CD4-positive, alpha-beta T cell (primary cell): Measurements from ENCODE around the gene COX19. TPM values are rescaled to one million over a fixed set of nuclear protein-coding genes. Genes with fewer than 3 reads are reported as not detected.
A peak's percentile ranks its signal among the peaks of the same experiment; 100 is the strongest.

ENCODE experiments used
- ATAC-seq: fragments of 200-7000 bp; cut with Tn5 transposase; one replicate; pipeline ENCODE4 v1.10.0; 2022; ENCODE audit warnings: mild to moderate bottlenecking; ENCODE audit not compliant: poor library complexity
- CTCF ChIA-PET: fragments of 350-600 bp; sonication (Branson Sonifier 250); formaldehyde crosslinking; loops from one replicate; lab custom pipeline; 2021; ENCODE audit warnings: antibody characterized with exemption, inconsistent platforms; lab: Charles Lee
- POLR2A ChIA-PET: fragments of 350-600 bp; sonication (Branson Sonifier 250); formaldehyde crosslinking; loops from one replicate; lab custom pipeline; 2021; ENCODE audit warnings: antibody characterized with exemption, inconsistent platforms; lab: Charles Lee
- DNase-seq, 14 experiments: peaks; one replicate each; pipeline ENCODE4 v3.0.0-alpha.2; 2013 to 2020; ENCODE audit warnings: mixed read lengths in 2 of 14
- H3K27ac ChIP-seq, 2 donors: one replicate each; pipeline versions ENCODE4 v1.5.1 to v1.7.0; 2013; ENCODE audit warnings: low read length in 2 of 2, low read depth in 1 of 2, mild to moderate bottlenecking in 1 of 2
- H3K27me3 ChIP-seq, 2 experiments: 1 replicate in 1 of 2; 2 replicates in 1 of 2; pipeline versions ENCODE4 v1.6.1 to v1.7.0; 2013; ENCODE audit warnings: low read length in 2 of 2, control low read depth in 1 of 2, mild to moderate bottlenecking in 1 of 2, moderate library complexity in 1 of 2; ENCODE audit not compliant: insufficient read depth in 2 of 2, control insufficient read depth in 1 of 2
- H3K36me3 ChIP-seq: one replicate; pipeline ENCODE4 v1.6.1; 2013; ENCODE audit warnings: low read length, control low read depth; ENCODE audit not compliant: insufficient read depth
- H3K4me1 ChIP-seq: one replicate; pipeline ENCODE4 v1.6.1; 2013; ENCODE audit warnings: low read length, control low read depth; ENCODE audit not compliant: insufficient read depth
- H3K4me3 ChIP-seq: one replicate; pipeline ENCODE4 v1.5.1; 2013; ENCODE audit warnings: mild to moderate bottlenecking, low read length, moderate library complexity
- H3K9me3 ChIP-seq, 2 experiments: 1 replicate in 1 of 2; 2 replicates in 1 of 2; pipeline versions ENCODE4 v1.6.1 to v1.7.0; 2013; ENCODE audit warnings: low read length in 2 of 2, mild to moderate bottlenecking in 2 of 2, control low read depth in 1 of 2, moderate library complexity in 1 of 2; ENCODE audit not compliant: control insufficient read depth in 1 of 2, insufficient read depth in 1 of 2
- H3K27ac Mint-ChIP-seq: one replicate; pipeline ENCODE4 v1.8.0; 2020; ENCODE audit warnings: mixed read lengths
- H3K27me3 Mint-ChIP-seq: one replicate; pipeline ENCODE4 v1.8.0; 2021; ENCODE audit warnings: mixed read lengths
- H3K36me3 Mint-ChIP-seq: one replicate; pipeline ENCODE4 v1.8.0; 2021; ENCODE audit warnings: low read depth, mixed read lengths
- H3K4me1 Mint-ChIP-seq: one replicate; pipeline ENCODE4 v1.8.0; 2021; ENCODE audit warnings: low read depth, mixed read lengths
- H3K4me3 Mint-ChIP-seq: one replicate; pipeline ENCODE4 v1.8.0; 2020; ENCODE audit warnings: mild to moderate bottlenecking, mixed read lengths
- H3K9me3 Mint-ChIP-seq: one replicate; pipeline ENCODE4 v1.8.0; 2020; ENCODE audit warnings: mixed read lengths
- intact Hi-C, 2 experiments: fragments of 100-400 bp; cut with DNase I in 1 of 2; cut with micrococcal nuclease in 1 of 2; formaldehyde crosslinking; loops; one replicate each; pipeline versions ENCODE4 v1.15.1 to v1.9.0; 2023 to 2025; cut with DNase I, micrococcal nuclease
- total RNA-seq, 174 experiments: library from RNA in 2 of 174; stranded (reverse) in 2 of 174; gene quantifications; one replicate each; pipeline ENCODE4 v1.2.3 and lab custom pipeline; 2021 to 2026
- TF ChIP-seq, protein P1 (sequence below): fragments of 200-600 bp; IDR thresholded peaks from one replicate; pipeline ENCODE4 v1.8.0; 2022; ENCODE audit warnings: antibody characterized with exemption, mild to moderate bottlenecking

The COX19 gene
- total RNA-seq, 2 experiments from 2014 or later, result 47.7 to 51.8 TPM

DNA sequence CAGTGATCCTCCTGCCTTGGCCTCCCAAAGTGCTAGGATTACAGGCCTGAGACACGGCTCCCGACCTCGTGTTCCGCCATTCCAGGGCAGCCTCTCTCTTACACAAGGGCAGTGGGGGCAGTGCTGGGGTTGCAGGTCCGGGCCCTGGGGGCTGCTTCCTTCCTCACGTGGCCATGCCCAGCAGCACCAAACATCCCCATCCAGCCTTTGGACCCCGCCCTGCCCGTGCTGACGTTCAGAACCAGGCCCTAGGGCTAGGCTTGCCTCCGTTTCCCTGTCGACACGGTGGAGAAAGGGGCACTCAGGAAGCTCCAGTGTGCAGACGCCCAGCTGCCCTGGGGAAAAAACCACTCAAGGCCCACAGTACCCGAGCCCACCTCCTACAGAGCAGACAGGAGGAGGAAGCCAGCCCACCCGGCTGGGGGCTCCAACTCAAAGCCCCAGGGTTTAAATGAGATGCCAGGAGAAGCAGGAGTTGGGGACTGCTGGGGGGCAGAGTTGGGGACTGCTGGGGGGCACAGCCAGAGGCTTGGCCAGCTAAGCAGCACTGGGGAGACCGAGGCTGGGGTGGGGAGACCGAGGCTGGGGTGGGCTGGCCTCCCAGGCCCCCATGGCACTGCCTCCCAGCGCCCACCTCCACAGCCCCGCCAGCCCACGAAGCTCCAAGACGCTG is 56.8 kb downstream of the COX19 start:
- TF ChIP-seq, protein P1, sequence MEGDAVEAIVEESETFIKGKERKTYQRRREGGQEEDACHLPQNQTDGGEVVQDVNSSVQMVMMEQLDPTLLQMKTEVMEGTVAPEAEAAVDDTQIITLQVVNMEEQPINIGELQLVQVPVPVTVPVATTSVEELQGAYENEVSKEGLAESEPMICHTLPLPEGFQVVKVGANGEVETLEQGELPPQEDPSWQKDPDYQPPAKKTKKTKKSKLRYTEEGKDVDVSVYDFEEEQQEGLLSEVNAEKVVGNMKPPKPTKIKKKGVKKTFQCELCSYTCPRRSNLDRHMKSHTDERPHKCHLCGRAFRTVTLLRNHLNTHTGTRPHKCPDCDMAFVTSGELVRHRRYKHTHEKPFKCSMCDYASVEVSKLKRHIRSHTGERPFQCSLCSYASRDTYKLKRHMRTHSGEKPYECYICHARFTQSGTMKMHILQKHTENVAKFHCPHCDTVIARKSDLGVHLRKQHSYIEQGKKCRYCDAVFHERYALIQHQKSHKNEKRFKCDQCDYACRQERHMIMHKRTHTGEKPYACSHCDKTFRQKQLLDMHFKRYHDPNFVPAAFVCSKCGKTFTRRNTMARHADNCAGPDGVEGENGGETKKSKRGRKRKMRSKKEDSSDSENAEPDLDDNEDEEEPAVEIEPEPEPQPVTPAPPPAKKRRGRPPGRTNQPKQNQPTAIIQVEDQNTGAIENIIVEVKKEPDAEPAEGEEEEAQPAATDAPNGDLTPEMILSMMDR, result no peak
- Mint-ChIP-seq H3K36me3 (no peaks in the 10 kb centered on the region), H3K27ac (no peak overlapping the region), H3K4me3 (no peak overlapping the region), H3K27me3 (no peaks in the 10 kb centered on the region), H3K9me3 (no peaks in the 10 kb centered on the region), H3K4me1 (peaks cover 23% of the 10 kb centered on the region)
- ChIA-PET POLR2A (no interaction called here), CTCF (interaction anchor here (0.7 kb wide), 1 partner anchor 9 kb away, joined by 3 read pairs; no protein-coding TSS in a partner anchor)
- DNase-seq (peak in 1 of 14 experiments; percentile 0), ATAC-seq (no peak)
- no peak overlapping the region for H3K27ac ChIP-seq
- no peaks in the 10 kb centered on the region for H3K27me3 ChIP-seq
- no peaks in the 10 kb centered on the region for H3K36me3 ChIP-seq
- intact Hi-C loops, result no loop called here
- peaks cover 32% of the 10 kb centered on the region for H3K4me1 ChIP-seq
- no peaks in the 10 kb centered on the region for H3K9me3 ChIP-seq
- no peak overlapping the region for H3K4me3 ChIP-seq

DNA sequence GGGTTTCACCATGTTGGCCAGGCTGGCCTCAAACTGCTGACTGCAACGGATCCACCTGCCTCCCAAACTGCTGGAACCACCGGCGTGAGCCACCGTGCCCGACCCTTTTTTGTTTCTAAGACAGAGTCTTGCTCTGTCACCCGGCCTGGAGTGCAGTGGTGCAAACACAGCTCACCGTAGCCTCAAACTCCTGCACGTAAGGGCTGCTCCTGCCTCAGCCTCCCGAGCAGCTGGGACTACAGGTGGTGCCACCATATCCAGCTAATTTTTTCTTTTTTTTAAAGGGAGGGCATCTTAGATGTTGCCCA is 57.3 kb downstream of the COX19 start:
- TF ChIP-seq, protein P1, result no peak
- no peaks in the 10 kb centered on the region for H3K36me3 Mint-ChIP-seq
- no peak overlapping the region for H3K4me3 ChIP-seq
- no peak overlapping the region for H3K27ac ChIP-seq
- ATAC-seq, result no peak
- ChIA-PET POLR2A (no interaction called here), CTCF (interaction anchor here (0.7 kb wide), 1 partner anchor 9 kb away, joined by 3 read pairs; no protein-coding TSS in a partner anchor)
- H3K9me3 Mint-ChIP-seq, result no peaks in the 10 kb centered on the region
- DNase-seq, result no peak
- no peaks in the 10 kb centered on the region for H3K9me3 ChIP-seq
- H3K27me3 Mint-ChIP-seq, result no peaks in the 10 kb centered on the region
- H3K27me3 ChIP-seq, result no peaks in the 10 kb centered on the region
- no peak overlapping the region for H3K4me3 Mint-ChIP-seq
- intact Hi-C loops, result no loop called here
- peaks cover 27% of the 10 kb centered on the region for H3K4me1 ChIP-seq
- H3K4me1 Mint-ChIP-seq, result peaks cover 18% of the 10 kb centered on the region
- no peaks in the 10 kb centered on the region for H3K36me3 ChIP-seq
- no peak overlapping the region for H3K27ac Mint-ChIP-seq

GRCh38 chr7:917255-918117 is 57.9 kb downstream of the COX19 start:
- TF ChIP-seq, protein P1, result no peak

More at GRCh38 chr7:917255-918117, 57.9 kb downstream of the COX19 start:
- Mint-ChIP-seq H3K27me3 (no peaks in the 10 kb centered on the region), H3K4me3 (no peak overlapping the region), H3K27ac (no peak overlapping the region), H3K36me3 (no peaks in the 10 kb centered on the region), H3K4me1 (peaks cover 12% of the 10 kb centered on the region), H3K9me3 (no peaks in the 10 kb centered on the region)
- no peak overlapping the region for H3K27ac ChIP-seq
- DNase-seq (no peak), ATAC-seq (no peak)
- ChIA-PET POLR2A (no interaction called here), CTCF (interaction anchor here (0.7 kb wide), 1 partner anchor 8 kb away, joined by 3 read pairs; no protein-coding TSS in a partner anchor)
- peaks cover 21% of the 10 kb centered on the region for H3K4me1 ChIP-seq
- H3K4me3 ChIP-seq, result no peak overlapping the region
- no peaks in the 10 kb centered on the region for H3K9me3 ChIP-seq
- H3K27me3 ChIP-seq, result no peaks in the 10 kb centered on the region
- H3K36me3 ChIP-seq, result no peaks in the 10 kb centered on the region
- intact Hi-C loops, result no loop called here
